Renal cortical epithelial cell (primary cell): ENCODE measurements around the gene SMC6. TPM values are rescaled to one million over a fixed set of nuclear protein-coding genes. Genes with fewer than 3 reads are reported as not detected.

ENCODE experiments used
- DNase-seq: peaks from one replicate; pipeline ENCODE4 v3.0.0-alpha.2; 2011; ENCODE audit warnings: low read depth
- total RNA-seq: library from RNA; depleted of rRNA; stranded (reverse); fragments of >200 nt; gene quantifications from 2 replicates; pipeline ENCODE4 v1.2.3, GENCODE V29; 2014

SMC6 gene
- total RNA-seq, 1 donor from 2014 or later: 33.8 TPM

GRCh38 chr2:17710547-17711248, 42.9 kb downstream of the SMC6 start:
- no peak for DNase-seq

- no peak for DNase-seq
Observed at GRCh38 chr2:17709897-17710296, 43.7 kb downstream of the SMC6 start.

DNA sequence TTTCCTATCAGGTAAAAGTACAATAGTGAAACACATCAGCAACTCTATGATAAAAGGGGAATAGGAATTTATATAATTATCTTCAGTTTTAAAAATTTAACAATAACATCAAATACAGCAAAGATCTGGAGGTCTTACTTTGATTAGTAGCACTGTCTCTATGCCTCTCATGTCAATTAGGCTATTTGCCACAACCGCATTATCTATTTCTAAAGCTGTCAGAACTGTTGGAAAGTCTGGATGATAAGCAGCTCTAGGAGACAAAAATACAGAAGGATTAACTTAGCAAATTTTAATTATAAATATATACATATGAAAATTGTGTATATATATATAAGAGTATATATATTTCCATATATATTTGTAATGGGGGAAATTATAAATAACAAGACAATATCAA, 45.1 kb downstream of the SMC6 start:
- DNase-seq: no peak

DNA sequence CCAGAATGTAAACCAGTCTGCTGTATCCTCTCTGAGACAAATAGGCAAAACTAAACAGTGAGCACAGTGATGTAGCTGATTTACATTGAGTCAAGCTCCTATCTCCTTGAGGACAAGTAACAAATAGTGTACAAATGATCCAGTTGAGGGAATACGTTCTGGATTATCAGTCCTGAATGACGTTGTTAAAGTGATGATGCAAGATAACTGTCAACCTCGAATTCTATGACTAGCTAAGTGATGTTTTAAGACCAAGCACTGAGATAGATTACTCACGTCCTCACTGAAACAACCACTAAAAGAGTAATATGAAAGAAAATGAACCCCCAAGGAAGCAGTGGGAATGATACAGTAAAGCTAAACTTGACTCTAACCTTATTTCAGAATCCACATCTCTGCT, 46.8 kb downstream of the SMC6 start:
- DNase-seq: no peak

GRCh38 chr2:17690776-17691175, 62.8 kb downstream of the SMC6 start:
- no peak for DNase-seq

DNA sequence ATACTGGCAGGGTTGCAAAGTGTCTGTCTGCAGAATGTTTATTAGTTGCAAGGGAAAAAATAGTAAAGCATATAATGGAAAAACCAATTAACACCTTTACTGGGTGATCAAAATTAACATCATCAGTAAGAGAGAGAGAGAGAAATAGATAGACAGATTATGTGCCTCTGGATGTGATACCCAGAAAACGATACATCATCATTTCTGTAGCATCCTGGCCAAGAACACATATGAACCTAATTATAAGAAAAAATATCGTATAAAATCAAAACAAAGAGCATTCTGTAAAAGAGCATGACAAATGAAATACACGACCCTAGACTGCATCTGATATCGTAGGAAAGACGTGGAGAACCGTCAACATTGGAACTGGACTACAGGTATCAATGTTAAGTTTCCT, 64.6 kb downstream of the SMC6 start:
- DNase-seq: no peak

GRCh38 chr2:17688600-17688999, 65.0 kb downstream of the SMC6 start:
- DNase-seq: no peak

DNA sequence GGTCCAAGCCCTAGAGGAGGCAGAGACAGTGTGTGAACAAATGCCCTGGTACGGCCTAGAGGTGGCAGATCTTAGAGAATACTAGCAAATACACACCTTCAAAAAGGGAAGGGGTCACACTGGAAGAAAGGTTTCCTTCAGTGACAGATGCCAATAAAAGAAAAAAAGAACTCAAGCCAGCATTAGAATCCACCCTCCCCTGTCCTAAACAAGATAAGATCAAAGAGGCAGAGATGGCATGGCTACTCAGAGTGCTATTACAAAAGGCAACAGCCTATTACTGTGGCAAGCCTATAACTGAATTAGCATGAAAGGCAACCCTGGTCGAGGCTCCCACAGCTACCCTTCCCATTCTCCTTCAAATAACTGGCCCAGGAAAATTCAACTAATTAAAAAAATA, 69.6 kb downstream of the SMC6 start:
- DNase-seq: no peak

DNA sequence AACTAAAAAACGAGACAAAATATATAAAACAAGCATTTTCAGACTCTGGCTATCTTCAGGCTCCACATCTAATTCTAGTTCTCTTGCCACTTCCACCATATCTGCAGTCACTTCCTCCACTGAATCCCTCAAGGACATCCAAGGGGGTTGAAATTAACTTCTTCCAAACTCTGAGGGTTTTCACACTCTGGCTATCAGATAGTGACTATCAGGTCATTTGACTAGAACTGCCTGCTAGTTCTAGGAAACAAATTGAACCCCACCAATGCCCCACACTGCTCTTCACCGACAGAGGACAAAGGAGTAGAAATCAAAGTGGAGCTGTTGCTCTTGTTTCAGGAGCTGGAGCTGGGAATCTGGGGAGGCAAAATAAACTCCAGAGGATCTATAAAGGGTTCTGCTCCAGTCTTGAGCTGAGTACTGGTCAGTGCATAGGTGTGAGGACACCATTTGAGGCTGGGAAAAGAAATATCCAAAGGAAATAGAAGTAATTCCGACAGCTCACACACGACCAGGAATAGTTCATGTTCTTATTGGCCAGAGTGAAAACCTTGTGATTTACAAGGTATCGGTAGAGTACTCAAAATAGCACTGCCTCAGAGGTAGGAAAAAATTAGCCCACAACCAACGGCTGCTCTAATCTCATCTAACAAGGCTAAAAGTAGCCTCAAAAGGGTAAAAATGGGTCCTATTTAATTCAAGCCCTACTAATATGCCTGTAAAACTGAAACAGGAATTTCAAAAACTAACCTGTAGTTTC, 71.3 kb downstream of the SMC6 start:
- no peak for DNase-seq

DNA sequence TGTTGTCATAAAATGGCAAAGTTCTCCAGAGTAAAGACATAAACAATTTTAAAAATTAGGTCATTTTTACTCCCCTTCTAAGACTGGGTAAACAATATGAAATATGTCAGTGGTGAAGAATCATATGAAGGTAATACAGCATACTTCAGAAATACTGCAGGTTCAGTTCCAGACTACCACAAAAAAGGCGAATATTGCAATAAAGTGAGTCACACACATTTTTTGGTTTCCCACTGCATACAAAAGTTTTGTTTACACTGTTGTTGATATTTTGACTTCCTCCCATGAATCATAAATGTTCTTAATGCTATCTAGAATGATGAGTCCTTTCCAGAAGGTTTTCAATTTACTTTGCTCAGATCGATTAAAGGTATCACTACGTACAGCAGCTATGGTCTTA, 73.5 kb downstream of the SMC6 start:
- DNase-seq: no peak

DNA sequence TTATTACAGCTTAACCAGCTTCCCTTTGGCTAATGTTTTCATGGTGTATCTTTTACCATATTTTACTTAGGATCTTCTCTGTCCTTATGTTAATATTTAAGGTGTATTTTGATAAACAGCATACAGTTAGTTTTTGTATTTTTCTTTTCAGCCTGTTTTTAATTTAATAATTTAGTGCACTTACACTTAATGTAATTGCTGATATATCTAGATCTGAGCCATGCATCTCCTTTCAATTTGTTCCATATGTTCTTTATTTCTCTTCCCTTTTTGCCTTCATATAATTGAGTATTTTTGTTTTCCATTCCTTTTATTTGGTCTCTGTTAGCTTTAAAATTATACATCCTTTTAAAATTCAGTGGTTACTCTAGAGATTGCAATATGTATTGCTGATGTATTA, 78.8 kb downstream of the SMC6 start:
- no peak for DNase-seq

DNA sequence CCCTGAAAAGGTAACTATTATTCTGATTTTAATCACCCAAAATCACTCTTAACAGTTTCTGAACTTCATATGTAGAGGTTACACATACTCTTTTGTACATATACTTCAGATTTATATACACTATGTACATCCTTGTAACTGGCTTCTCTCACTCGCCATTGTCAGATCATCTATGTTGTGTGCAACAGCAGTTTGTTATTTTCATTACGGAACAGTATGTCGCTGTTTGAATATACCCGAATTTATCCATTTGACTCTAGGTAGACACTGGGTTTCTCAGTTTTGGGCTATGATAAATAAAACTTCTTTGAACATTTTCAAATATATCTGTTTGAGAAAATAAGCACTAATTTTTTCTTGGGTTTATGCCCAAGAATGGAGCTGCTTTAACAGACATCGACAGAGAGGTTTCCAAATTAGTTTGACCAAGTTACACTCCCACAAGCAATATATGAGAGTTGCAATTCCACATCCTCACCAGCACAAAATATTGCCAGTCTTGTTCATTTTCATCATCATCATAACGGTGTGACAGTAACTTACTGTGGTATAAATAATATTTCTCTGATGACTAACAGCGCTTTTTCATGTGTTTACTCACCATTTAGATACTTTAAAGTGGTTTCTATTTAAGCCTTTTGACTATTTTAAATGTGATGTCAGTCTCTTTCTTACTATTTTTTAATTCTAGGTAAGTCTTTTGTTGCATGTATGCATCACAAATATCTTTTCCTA, 80.9 kb downstream of the SMC6 start:
- DNase-seq: no peak

GRCh38 chr2:17667898-17668297, 85.7 kb downstream of the SMC6 start:
- DNase-seq: no peak

- DNase-seq: no peak
Observed at GRCh38 chr2:17664534-17664933, 89.1 kb downstream of the SMC6 start.

GRCh38 chr2:17662723-17663122, 90.9 kb downstream of the SMC6 start:
- no peak for DNase-seq

DNA sequence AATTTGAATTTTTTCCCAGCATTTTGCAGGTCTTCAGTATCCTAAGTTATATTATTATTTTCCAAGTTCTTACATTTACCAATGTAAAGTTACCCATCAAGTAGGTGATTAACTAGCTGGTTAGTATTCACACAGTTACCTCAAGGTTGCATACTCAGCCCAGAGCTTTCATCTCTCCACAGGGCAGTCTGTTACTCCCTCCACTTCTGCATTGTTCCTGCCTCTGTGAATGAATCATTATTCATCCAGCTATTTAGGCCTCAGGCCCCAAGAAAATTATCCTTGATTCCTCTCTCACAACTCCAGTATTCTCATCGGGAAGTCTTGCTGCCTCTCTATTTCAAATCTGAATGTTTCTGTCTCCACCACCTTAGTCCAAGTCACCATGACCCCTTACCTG, 92.2 kb downstream of the SMC6 start:
- DNase-seq: peak; percentile 56

GRCh38 chr2:17660219-17660618, 93.4 kb downstream of the SMC6 start:
- no peak for DNase-seq

DNA sequence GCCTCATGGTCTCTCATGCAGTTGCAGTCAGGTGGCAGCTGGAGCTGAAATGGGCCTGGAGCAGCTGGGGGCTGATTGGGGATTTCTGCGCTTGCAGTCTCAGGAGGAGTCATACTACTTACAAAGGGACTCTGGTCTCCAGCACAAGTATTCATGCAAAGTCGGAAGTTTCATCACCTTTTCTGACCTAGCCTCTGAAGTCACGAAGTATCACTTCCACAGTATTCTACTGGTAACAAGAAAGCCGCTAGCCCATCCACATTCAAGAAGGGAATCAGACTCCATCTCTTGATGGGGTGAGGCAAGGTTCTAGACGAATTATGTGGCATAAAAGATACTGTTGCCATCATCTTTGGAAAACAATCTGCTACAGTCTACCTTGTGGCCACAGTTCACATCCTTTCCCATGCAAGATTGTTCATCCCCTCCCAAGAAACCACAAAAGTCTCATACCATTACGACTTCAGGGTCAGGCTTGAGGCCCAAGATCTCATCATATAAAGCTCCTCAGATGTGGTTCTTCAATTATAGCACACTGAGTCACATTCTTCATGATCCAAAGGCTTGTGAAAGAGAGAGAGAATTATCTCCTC, 95.3 kb downstream of the SMC6 start:
- DNase-seq: peak; percentile 52

DNA sequence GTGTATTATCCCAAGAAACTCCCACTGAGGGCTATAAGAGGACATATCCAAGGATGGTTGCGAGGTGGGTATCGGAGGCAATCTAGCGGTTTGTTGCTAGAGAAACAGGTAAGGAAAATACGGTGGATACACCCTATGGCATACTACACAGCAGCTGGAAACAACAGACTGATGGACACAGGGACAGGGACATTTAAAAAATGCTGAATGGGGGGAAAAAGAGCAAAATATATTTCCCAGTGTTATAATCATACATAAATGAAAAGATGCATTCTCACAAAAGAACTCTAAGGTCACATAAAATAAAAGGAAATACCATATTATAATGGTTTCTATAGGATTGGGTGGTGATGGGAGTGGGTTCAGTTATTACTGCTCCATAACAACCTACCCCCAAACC, 95.9 kb downstream of the SMC6 start:
- no peak for DNase-seq

DNA sequence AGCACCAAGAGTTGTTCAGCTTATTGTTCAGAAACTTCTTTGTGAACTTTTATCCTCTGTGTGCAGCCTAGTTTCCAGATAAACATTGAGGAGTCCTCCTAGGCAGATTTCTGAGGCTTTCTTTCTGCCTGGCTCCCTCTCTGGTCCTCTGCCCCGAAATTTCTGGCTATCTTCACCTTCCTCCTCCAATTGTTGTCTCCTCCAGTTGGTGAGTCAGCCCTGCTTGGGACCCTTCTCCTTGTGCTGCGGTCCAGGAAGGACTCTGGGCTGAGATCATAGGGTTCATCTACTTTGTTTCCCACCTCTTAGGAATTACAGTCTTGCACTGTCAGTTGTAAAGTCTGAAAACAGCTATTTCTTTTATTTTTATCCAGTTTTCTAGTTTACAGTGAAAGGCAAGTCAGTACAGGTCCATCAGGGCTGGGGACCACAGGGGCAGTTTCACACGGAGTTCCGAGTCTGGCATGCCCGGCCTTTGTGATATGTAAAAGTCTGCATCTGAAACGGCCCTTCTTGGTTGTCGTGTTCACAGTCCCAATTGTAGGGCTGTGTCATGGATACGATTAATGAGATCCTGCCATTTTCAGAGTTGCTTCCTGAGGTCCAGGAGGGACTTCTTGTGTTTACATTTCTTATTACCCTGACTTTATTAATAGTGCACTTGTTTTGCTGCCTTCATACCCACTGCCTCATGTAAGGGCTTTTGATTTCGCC, 100.8 kb downstream of the SMC6 start:
- no peak for DNase-seq

DNA sequence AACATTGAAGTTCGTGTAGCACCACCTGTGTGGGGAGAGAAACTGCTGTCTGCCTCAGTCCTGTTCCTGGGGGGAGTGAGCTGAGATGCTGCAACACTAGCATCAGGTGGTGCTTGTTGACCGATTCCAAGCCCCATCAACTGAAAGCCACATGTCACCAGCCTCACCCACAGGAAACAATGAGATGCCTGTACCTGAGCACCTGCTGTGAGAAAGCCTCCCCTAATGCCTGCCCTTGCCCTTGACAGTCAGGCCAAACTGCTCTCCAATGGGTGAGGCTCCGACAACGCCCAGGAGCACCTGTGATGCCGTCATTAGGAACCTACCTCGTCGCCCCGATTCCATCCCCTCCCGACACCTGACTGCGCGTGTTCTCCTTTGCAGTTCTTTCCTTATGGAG, 104.6 kb downstream of the SMC6 start:
- no peak for DNase-seq

GRCh38 chr2:17648581-17648980, 105.0 kb downstream of the SMC6 start:
- DNase-seq: no peak
